GM23248 (cell line): ENCODE measurements around the gene HYOU1.

Experiments used
- EZH2 ChIP-seq: fragments of 200-600 bp; sonication (generic); IDR thresholded peaks from 2 replicates; pipeline ENCODE4 v1.6.1; 2018; ENCODE audit warnings: antibody characterized with exemption, mild to moderate bottlenecking; ENCODE audit not compliant: insufficient read depth, poor library complexity, severe bottlenecking
- EZH2phosphoT487 ChIP-seq: fragments of 200-600 bp; sonication (generic); IDR thresholded peaks from 2 replicates; pipeline ENCODE4 v1.6.1; 2018; ENCODE audit warnings: antibody characterized with exemption, moderate library complexity, mild to moderate bottlenecking, low read depth; ENCODE audit not compliant: insufficient read depth

DNA sequence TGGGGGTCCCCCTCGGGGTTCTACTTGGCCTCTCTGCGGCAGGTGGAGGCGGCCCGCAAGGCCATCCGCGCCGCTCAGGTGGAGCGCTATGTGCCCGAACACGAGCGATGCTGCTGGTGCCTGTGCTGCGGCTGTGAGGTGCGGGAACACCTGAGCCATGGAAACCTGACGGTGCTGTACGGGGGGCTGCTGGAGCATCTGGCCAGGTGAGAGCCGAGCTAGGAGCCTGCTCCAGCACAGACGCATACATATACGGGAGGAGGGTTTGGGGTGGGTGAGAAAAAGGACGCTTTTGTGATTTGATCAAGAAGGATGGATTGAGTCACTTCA is 58.7 kb downstream of the HYOU1 start:
- TF ChIP-seq EZH2 (no peak), EZH2phosphoT487 (no peak)
